Uterus (tissue), 2 donors: Measurements from ENCODE around the gene PCNX4.

ENCODE experiments used
- POLR2A ChIP-seq, 2 donors: fragments of 450-650 bp; IDR thresholded peaks; one replicate each; pipeline ENCODE4 v1.6.1; 2016; ENCODE audit warnings: antibody characterized with exemption in 2 of 2, mild to moderate bottlenecking in 1 of 2, moderate library complexity in 1 of 2
- TF ChIP-seq, protein P1 (sequence below), 4 experiments: fragments of 200-600 bp in 2 of 4; fragments of 450-650 bp in 2 of 4; sonication (generic) in 2 of 4; IDR thresholded peaks; one replicate each; pipeline ENCODE4 v1.5.1; 2016 to 2019; ENCODE audit warnings: antibody characterized with exemption in 4 of 4, mild to moderate bottlenecking in 2 of 4, moderate library complexity in 1 of 4

GRCh38 chr14:60164712-60165546 is 73.2 kb downstream of the PCNX4 start, which contains the start of gene DHRS7:
- TF ChIP-seq, protein P1, sequence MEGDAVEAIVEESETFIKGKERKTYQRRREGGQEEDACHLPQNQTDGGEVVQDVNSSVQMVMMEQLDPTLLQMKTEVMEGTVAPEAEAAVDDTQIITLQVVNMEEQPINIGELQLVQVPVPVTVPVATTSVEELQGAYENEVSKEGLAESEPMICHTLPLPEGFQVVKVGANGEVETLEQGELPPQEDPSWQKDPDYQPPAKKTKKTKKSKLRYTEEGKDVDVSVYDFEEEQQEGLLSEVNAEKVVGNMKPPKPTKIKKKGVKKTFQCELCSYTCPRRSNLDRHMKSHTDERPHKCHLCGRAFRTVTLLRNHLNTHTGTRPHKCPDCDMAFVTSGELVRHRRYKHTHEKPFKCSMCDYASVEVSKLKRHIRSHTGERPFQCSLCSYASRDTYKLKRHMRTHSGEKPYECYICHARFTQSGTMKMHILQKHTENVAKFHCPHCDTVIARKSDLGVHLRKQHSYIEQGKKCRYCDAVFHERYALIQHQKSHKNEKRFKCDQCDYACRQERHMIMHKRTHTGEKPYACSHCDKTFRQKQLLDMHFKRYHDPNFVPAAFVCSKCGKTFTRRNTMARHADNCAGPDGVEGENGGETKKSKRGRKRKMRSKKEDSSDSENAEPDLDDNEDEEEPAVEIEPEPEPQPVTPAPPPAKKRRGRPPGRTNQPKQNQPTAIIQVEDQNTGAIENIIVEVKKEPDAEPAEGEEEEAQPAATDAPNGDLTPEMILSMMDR (IDR thresholded peaks at IDR 0.05): peak; percentile 42 to 62 (median 53)
- TF ChIP-seq POLR2A (IDR thresholded peaks at IDR 0.05): peak; percentile 52 to 70
